HG03439 (cell line): Measurements from ENCODE around the gene LYSMD3.

Experiments used
- ATAC-seq: cut with Tn5 transposase; IDR thresholded peaks from one replicate; pipeline ENCODE4 v1.9.1; 2021; ENCODE audit warnings: mild to moderate bottlenecking, moderate library complexity; ENCODE audit not compliant: unreplicated experiment

LYSMD3 gene

GRCh38 chr5:90483206-90483605 is 46.2 kb downstream of the LYSMD3 start:
- ATAC-seq: no peak

GRCh38 chr5:90480699-90481098 is 48.7 kb downstream of the LYSMD3 start:
- ATAC-seq: no peak

GRCh38 chr5:90479611-90480385 is 49.6 kb downstream of the LYSMD3 start:
- ATAC-seq: no peak

GRCh38 chr5:90477621-90478215 is 51.7 kb downstream of the LYSMD3 start:
- no peak for ATAC-seq

GRCh38 chr5:90477073-90477472 is 52.3 kb downstream of the LYSMD3 start:
- ATAC-seq: no peak

- no peak for ATAC-seq
Observed at GRCh38 chr5:90476391-90476790, 53.0 kb downstream of the LYSMD3 start.

- ATAC-seq: no peak
Observed at GRCh38 chr5:90475436-90475980, 53.9 kb downstream of the LYSMD3 start.

- ATAC-seq: peak; percentile 92
Observed at GRCh38 chr5:90474235-90475107, 54.9 kb downstream of the LYSMD3 start, which contains the start of the genes MBLAC2 and POLR3G. TSS of gene MBLAC2 (minus strand) at chr5:90474771. CDS start at chr5:90474292, 479 bp downstream. TSS of gene POLR3G (plus strand) at chr5:90474864. CDS start at chr5:90485568, 10,704 bp downstream.

- no peak for ATAC-seq
Observed at GRCh38 chr5:90473396-90474234, 55.8 kb downstream of the LYSMD3 start.

GRCh38 chr5:90472783-90473395 is 56.5 kb downstream of the LYSMD3 start:
- no peak for ATAC-seq
